GM19328 (cell line): Measurements from ENCODE around the gene WRNIP1.

ENCODE experiments used
- ATAC-seq: cut with Tn5 transposase; IDR thresholded peaks from one replicate; pipeline ENCODE4 v1.9.1; 2021; ENCODE audit warnings: mild to moderate bottlenecking, moderate library complexity; ENCODE audit not compliant: unreplicated experiment

WRNIP1 gene

DNA sequence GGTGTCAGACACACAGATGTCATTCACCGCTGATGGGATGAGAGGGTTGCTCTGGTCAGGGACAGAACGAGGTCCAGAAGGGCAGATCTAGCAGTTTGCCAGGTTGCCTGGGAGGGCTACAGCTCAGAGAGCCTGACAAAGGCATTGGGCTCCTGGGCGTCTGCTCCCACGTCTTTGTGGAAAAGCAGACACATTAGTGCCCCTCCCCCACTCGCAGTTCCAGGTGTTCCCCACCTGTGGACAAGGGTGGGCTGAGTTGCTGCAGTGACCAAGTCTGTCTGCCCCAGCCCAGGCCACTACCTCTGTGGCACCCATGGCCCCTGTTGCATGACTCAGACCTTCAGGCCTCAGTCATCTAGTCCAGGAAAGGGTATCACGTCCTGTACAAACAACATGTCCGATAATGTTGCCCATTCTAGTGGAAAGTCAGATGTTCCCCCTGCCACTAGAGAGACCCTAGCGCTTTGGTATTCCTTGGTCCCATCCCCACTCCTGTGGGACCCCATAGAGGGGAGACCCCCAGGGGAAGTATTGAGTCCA, 37.4 kb downstream of the WRNIP1 start:
- ATAC-seq = no peak

- ATAC-seq = no peak
Measured at GRCh38 chr6:2803731-2804429, 38.7 kb downstream of the WRNIP1 start.

DNA sequence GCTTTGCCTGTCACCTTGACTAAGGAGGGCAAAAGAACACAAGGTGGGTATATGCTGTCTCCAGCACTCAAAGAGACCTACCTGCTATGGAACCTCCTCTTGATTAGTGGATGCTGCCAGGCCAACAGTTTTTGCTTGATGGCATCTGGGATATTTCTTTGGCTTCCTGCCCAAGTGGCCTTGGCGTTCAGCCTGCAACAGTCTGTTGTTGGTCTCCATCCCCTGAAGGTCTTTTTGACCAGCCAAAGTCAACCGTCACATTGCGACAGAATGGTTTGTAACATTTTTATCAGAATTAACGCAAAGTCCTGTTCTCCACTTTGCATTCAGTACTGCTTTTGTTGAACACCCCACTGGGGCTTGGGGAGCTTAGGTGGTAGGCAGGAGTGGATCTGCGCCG, 39.3 kb downstream of the WRNIP1 start:
- no peak for ATAC-seq

DNA sequence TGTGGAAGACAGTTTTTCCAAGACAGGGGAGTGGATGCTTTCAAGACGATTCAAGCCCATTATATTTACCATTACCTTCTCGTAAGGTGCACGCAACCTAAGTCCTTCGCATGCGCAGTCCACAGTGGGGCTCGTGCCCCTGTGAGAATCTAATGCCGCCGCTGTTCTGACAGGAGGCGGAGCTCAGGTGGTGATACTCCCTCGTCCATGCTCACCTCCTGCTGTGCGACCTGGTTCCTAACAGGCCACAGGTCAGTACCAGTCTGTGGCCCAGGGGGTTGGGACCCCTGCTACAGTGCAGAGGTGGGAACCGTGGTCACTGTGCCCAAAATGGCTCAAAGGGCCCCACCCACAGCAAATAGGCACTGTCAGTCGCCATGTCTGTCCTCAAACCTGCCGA, 39.8 kb downstream of the WRNIP1 start:
- ATAC-seq = no peak

GRCh38 chr6:2806644-2807043, 41.5 kb downstream of the WRNIP1 start:
- no peak for ATAC-seq

DNA sequence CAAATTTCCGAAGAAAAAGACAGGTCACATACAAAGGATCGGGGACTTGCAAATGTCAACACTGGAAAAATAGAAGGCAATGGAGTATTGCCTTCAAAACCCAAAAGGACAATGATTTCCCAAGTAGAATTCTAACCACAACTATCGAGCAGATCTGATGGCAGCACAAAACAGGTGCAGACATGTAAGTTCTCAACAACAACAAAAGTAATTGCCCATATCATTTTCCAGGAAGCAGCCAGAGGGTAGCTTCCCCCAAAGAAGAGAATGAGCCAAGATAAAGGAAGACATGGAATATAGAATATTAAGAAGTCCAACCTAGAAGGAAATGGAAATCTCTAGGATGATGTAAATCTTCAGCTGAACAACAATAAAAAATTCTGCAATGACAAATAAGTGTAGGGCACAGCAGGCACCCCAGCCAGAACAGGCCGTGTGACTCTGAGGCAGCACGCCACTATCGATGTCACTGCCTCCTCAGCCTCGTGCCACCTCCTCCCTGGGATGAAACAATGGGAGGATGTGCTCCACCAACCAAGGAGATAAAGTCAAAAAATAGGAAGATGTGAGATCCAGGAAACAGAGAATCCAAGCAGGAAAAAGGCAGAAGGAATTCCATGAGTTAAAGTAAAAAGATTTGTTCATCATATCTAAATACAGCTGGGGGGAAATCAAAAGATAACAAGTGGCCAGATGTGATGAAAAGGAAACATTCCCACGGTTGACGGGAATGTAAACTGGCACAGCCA, 42.3 kb downstream of the WRNIP1 start:
- ATAC-seq = no peak

- ATAC-seq = no peak
Measured at GRCh38 chr6:2809015-2809414, 43.8 kb downstream of the WRNIP1 start.

DNA sequence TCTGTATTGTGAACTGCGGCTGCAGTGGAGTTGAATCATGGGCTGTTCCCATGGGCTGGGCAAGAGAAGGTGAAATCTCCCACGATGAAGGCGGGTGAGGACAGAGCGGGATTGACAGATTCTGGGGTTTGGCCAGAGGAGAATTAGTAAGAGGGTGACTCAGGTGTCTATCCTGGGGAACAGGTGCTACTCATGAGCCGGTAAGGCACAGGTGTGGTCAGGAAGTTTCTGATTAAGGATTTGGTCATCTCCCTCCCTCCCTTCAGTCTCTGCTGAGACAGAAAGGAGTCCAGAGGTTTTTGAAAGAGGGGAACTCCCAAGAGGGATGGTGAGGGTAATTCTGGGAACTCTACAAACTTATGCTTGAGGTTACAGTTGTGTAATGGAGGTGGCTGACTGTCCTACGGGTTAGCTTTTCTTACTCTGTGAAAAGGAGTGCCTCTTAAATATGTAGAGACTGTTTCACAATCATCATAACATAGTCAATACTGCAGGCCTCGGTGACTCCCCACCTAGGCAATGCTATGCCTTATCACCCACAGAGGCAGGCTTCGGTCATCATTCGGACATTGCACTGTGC, 45.0 kb downstream of the WRNIP1 start:
- ATAC-seq = no peak

GRCh38 chr6:2812695-2813094, 47.5 kb downstream of the WRNIP1 start:
- ATAC-seq = no peak

- ATAC-seq = no peak
Measured at GRCh38 chr6:2816158-2816557, 51.0 kb downstream of the WRNIP1 start.

DNA sequence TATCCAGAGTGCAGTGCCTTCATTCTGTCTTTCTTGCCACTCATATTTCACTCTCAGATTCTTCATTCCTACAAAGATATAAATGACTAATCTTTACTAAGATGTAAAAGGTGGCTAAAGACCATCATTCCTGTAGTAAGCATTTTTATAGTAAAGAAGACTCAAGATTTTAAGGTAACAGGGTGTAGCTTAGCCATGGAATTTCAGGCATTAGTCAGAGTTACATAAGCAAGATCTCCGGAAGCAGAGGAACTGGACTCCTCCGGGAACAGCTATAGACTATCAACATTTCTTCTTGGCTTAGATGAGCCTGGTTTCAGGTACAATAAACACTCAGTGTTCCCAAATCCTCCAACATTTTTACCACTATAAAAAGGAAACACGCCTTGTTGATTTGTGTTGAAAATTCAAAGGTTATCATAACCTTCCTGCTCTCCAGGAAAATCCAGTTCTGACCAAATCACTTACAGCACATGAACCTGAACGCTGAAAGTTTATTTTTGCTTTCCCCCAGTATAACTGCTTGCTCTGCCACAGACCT, 52.8 kb downstream of the WRNIP1 start:
- ATAC-seq = no peak

GRCh38 chr6:2818593-2818992, 53.4 kb downstream of the WRNIP1 start:
- no peak for ATAC-seq

DNA sequence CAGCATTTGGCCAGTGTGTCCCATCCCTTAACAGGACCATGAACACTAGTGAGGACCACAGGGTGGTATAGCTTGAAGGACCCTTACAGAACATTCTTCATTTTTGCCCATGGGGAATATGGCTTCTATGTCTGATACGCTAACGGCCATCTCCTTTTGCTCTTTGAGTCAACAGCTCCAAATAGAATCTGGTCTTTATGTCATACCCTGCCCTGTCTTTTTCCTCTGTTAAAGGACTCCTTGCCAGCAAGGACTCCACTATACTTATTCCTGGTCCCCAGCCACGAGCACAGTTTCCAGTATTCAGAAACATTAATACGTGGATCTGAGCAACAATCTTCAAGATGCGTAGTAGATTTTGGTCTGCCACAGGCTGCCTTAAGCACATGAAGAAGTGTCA, 53.9 kb downstream of the WRNIP1 start:
- ATAC-seq = no peak

GRCh38 chr6:2819978-2820377, 54.8 kb downstream of the WRNIP1 start:
- no peak for ATAC-seq

GRCh38 chr6:2820415-2820814, 55.2 kb downstream of the WRNIP1 start:
- ATAC-seq = no peak

DNA sequence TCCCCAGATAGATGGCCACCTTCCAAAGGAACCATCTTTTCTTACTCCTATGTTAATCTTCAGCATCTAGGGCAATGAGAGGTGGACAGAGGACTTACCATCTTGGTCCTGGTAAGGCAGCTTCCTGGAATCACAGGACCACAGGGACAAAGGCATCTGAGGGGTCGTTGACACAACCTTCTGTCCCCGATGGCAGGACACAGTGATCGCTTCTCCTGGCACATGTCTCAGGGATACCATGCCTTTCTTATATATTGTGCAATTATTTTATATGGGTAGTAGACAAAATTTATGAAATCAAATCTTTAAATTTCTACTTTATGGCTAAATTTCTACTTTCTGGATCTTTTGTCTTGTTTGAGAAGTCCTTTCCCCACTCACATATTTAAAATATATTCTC, 56.4 kb downstream of the WRNIP1 start:
- no peak for ATAC-seq

DNA sequence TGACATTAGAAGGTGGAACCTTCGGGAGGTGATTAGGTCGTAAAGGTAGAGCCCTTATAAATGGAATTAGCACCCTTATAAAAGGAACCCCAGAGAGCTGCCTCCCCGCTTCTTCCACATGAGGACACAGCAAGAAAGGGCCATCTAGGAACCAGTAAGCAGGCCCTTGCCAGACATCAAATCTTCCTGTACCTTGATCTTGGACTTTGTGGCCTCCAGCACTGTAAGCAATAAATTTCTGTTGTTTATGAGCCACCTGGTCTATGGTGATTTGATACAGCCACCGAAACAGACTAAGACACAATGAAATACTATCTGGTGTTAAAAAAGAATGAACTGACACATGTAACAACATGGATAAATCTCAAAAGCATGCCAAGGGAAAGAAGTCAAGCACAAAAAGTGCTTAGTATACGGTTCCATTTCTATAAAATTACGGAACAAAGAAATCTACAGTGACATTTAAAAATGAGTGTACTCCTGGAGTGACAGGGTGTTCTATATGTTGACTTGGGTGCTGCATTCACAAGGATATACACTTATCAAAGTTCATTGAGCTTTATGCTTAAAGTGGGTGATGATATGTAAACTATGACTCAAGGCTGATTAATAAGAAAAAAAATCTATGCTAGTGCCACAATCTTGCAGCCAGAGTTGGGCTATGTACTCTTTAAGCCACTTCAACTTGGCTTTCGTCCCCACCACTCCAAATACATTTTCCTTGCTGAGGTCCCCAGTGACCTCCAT, 58.1 kb downstream of the WRNIP1 start:
- no peak for ATAC-seq

GRCh38 chr6:2826131-2826530, 60.9 kb downstream of the WRNIP1 start:
- no peak for ATAC-seq

- no peak for ATAC-seq
Measured at GRCh38 chr6:2827142-2827541, 61.9 kb downstream of the WRNIP1 start.

- ATAC-seq = no peak
Measured at GRCh38 chr6:2828629-2829028, 63.4 kb downstream of the WRNIP1 start.

GRCh38 chr6:2829253-2829652, 64.1 kb downstream of the WRNIP1 start:
- ATAC-seq = no peak
